Stimulated activated CD8-positive, alpha-beta memory T cell treated with anti-CD3 and anti-CD28 coated beads, Interleukin-12 subunit alpha, Interleukin-12 subunit beta, amount 100 ng/mL, for 1 hour (primary cell): Measurements from ENCODE around the gene POTEG.
"Not testable (repeated sequence)": the region's sequence is repeated elsewhere in the genome, so short reads cannot be mapped to it uniquely, and the experiment has no call there.

ENCODE experiments used
- DNase-seq: peaks from one replicate; pipeline ENCODE4 v3.0.0-alpha.2; 2020; ENCODE audit warnings: low read depth

POTEG gene

GRCh38 chr14:19372813-19373500 is 61.2 kb downstream of the POTEG start:
- DNase-seq = not testable (repeated sequence)

GRCh38 chr14:19371767-19372166 is 62.4 kb downstream of the POTEG start:
- DNase-seq = not testable (repeated sequence)

GRCh38 chr14:19362803-19363202 is 71.3 kb downstream of the POTEG start:
- not testable (repeated sequence) for DNase-seq

GRCh38 chr14:19362323-19362722 is 71.8 kb downstream of the POTEG start:
- DNase-seq = not testable (repeated sequence)

- DNase-seq = not testable (repeated sequence)
These were observed 72.4 kb downstream of the POTEG start for GRCh38 chr14:19361636-19362253.

GRCh38 chr14:19360937-19361635 is 73.1 kb downstream of the POTEG start:
- DNase-seq = not testable (repeated sequence)
